HG02840 (cell line): ENCODE data around the gene RPS5.

Experiments used
- ATAC-seq: cut with Tn5 transposase; IDR thresholded peaks from one replicate; pipeline ENCODE4 v1.9.1; 2021; ENCODE audit warnings: mild to moderate bottlenecking, moderate library complexity, moderate number of reproducible peaks; ENCODE audit not compliant: unreplicated experiment, low FRiP score

RPS5 gene

DNA sequence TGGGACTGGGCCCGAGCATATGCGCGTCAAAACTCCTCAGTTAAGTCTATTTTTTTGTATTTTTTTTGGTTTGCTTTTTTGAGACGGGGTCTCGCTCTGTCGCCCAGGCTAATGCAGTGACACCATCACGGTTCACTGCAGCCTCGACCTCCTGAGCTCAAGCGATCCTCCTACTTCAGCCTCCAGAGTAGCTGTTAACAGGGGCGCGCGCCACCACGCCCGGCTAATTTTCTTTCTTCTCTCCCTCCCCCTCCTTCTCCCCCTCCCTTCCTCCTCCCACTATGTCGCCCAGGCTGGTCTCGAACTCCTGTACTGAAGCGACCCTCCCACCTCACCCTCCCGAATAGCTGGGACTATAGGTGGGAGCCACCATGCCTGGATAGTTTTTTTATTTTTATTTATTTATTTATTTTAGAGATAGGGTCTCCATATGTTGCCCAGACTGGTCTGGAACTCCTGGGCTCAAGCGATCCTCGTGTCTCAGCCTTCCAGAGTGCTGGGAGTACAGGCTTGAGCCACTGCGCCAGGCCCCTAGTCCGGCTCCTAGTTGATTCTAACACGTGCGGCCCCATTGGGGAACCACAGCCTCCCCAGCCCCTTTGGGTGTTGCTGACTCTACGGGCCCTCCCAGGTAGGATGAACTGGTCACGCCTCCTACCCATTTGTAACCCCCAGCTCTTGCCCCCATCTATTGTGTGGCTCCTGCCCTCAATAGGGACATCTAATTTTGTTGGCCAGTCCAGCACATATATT, 5.4 kb upstream of the RPS5 start:
- ATAC-seq = no peak

DNA sequence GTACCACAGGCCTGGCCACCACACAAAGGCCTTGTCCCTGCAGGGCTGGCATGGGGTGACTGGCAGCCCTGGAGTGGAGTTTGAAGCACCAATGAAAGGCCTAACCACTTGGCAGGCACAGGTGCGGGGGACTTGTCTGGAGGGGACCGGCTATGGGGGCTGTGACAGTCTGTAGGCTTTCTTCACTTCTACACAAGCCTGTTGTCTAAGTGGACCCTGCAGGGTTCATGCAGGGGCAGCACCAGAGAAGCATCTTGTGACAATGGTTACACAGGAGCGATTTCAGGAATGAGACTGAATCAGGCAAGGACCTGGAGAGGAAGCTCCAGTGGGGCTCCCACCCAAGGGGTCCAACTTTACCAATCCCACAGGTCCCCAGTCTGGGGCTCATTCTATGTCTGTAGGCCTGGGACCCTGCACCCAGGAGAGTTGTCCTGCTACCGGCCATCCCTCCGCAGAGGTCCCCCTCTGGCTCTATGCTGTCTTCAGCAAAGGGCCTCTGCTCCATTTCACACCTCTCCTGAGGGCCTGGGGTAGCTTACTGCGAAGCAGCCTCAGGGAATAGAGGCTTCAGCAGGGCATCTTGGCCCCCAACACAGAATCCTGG, 4.0 kb upstream of the RPS5 start:
- ATAC-seq = no peak

DNA sequence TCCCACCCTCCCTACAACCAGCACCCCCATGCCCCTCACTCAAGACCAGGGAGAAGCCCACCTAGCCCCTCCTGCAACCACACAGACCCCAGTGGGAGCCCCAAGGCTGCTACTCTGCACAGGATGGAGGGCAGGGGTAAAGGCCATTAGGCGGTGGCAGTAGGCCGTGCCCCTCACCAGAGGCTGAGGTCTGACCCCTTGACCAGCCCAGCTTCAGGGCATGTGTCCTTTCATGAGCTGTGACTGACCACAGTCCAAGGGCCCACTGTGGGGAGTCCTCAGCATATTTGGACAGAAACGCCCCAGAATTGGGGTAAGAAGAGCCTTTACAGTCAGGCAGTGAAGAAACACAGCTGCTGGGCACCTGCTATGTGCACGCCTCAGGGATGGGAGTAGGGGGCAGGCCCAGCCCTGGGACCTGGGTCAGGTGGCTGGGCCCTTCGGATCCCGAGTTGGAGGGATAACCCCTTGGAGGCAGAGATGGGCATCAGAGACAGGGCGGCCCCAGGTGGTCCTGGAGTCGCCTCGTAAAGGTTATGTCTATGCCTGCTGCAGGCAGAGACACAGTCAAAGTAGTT, 1.7 kb upstream of the RPS5 start:
- no peak for ATAC-seq

DNA sequence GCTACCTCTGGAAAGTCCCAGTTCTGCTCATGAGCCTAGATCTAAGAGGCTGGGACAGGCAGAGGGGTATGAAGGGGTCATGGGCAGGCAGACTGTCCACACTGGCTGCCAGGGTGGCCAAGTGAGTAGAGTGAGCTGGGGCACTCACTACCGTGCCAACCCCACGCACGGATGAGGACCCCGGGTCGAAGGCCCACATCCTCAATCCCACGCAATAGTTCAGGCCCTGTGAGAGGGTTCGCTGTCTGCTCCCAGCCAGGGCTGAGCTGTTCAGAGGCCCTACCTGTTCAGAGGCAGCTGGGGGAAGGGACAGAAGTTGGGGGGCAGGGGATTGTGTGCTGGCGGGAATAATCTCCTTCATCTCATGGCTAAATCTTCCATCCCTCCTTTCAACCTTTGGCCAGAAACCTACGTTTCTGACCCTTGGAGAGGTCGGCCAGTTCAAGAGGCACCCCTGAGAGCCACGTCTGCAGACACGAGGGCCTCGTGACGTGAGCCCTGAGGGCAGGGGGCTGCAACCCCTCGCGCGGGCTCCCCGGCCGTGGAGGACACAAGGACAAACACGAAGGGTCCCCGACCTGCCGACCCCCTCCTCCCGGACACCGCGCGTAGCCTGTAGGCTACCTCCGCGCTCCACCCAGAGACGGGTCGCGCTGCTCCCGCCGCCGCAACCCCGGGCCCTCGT, 1.0 kb upstream of the RPS5 start:
- ATAC-seq = peak; percentile 6

DNA sequence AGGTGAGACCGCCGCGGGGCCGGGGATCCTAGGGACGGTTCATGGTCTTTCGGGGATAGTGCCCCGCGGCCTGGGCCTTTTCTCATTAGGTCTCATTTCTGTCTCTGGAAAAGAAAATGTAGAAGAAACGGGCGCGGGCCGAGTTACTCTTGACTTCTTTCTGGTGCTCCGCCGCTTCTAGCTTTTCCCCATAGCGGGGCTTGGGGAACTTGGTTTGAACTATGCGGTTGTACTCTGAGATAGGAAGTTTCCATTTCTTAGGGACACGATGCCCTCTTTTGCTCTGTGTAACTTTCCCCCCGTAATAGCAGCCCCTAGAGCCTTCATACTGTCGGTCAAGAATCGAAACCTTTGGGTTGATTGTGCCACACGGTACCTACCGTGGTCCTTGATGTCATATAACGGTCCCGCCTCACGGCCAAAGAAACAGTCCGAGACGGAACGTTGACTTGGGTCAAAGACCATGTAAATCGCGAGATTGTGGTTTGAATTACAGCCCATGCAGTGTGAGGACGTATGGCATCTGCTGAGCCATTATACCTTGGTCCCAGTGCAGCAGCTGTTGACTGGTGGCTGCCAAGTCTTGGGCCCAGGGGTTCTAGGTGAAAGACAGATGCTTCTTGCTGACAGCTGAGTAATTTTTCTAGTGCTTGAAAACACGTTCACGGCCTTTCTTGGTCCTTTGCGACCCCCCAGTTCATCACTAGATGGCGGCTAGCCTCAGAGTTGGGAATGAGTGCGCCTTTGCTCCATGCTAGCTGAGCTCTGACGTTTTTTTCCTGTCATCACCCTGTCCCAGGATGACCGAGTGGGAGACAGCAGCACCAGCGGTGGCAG, 487 bp downstream of the RPS5 start:
- ATAC-seq = no peak

DNA sequence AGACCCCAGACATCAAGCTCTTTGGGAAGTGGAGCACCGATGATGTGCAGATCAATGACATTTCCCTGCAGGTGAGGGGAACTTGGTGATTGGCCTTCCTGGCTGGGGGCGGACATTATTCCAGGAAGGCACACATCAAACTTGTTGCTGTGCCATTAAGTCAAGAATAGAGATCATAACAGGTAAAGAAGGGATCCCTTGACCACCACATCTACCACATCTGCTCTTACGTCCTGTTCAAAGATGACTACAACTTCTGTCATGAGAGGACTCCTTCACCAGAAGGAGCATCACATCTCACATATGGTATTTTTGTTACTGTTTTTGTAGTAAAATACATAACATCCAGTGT, 1.1 kb downstream of the RPS5 start:
- no peak for ATAC-seq

DNA sequence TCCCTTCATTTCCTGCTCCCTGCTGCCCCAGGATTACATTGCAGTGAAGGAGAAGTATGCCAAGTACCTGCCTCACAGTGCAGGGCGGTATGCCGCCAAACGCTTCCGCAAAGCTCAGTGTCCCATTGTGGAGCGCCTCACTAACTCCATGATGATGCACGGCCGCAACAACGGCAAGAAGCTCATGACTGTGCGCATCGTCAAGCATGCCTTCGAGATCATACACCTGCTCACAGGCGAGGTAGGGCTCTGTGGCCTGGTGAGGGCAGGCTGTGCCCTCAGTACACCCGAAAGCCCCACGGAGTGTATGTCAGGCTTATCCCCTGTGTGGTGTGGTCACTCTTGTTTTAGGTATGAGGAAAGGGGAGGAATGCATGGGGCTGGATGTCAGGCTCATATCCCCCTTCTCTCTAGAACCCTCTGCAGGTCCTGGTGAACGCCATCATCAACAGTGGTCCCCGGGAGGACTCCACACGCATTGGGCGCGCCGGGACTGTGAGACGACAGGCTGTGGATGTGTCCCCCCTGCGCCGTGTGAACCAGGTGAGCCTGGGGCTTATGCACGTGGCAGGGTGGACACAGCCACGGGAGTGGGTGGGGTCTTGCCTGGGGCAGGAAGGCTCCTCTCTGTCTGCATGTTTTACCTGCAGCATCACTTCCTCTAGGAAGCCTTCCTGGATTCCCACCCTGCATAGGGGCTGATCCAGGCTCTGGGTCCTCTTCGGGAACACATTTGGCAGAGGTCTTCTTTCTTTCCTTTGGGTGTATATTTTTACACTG, 6.1 kb downstream of the RPS5 start:
- ATAC-seq = no peak

DNA sequence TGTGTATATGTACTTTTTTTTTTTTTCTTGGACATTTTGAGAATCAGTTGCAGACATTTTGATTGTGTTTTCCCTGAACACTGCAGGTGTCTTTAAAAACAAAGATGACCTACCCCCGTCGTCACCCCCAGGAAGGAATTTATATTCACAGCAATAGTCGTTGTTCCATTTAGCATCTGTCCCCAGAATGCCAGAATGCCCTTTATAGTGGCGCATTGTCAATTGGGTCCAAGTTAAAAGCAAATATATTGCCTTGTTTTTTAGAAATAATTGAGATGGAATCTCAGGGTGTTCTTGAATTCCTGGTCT, 6.6 kb downstream of the RPS5 start:
- no peak for ATAC-seq

DNA sequence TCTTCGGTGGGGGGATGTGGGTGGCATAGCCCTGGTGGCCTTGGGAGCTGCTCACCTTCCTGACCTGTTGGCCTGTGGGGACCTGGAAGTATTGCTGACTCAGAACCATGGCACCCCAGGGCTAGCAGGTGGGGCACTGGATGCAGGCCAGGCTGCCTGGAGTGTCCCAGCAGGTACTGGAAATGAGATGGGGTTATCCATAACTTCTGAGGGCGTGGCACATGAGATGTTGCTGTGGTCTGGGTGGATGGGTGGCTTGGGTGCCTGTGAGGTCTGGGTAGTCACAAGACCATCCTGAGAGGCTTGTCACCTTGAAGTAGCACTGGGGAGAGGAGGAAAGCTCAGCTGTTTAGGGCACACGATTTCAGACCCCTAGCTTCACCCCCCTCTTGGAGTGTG, 7.8 kb downstream of the RPS5 start:
- ATAC-seq = no peak

DNA sequence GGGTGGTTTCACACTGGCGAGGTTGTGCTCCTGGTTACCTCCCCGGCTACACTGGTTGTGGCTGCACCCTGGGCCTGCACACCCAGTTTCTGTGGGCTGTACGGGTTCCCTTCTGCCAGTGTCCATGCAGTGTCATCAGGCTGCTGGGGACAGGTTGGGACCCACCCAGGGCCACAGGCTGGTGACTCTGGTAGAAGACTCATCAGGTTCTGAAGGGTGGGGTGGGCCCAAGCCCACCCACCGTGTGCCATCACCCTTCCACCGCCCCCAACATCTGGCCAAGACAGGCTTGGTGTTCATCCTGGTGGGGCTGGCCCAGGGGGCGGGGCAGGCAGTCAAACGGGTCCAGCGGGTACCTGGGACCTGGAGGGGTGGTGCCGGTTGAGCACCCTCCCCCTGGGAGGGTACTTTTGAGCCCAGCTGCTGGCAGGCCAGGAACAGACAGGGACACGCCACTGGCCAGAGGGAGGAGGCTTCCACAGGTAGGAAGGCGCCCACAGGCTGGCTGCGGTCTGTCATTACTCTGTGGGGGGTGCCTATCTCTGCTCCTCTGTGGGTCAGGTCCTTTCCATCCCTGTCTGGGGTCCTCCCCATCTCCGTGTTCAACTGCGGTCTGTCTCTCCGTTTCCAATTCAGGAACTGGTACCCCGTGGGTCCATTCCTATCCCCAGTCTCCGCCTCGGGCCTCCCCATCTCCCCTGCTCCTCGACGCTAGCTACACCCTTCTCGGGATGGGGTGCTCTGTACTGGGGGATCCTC, 8.3 kb downstream of the RPS5 start, which contains the start of gene RNF225:
RNF225 (plus strand) TSS at position 437 of the 759 bp plus-strand sequence. CDS start 434 bp downstream, outside the sequence.
- ATAC-seq = no peak

DNA sequence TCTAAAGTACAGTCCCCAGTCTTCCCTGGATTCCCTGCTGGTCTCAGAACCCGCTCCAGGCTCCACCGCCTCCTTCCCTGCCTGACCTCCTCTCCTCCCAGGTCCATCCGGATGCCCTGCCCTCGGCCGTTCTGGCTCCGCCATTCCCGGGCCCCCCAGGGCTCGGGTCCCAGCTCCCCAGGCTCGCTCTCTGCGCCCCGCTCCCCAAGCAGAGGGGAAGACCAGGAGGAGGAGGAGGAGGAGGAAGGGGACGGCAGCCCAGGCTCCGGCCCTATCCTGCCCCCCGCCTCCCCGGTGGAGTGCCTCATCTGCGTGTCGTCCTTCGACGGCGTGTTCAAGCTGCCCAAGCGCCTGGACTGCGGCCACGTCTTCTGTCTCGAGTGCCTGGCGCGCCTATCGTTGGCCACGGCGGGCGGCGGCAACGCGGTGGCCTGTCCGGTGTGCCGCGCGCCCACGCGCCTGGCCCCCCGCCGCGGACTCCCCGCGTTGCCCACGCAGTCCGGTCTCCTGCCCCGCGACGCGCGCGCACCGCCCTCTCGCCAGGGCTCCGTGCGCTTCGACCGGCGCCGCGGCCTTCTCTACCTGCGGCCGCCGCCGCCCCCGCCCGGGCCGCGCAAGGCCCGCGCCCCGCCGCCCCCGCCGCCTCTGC, 9.0 kb downstream of the RPS5 start:
- ATAC-seq = no peak

DNA sequence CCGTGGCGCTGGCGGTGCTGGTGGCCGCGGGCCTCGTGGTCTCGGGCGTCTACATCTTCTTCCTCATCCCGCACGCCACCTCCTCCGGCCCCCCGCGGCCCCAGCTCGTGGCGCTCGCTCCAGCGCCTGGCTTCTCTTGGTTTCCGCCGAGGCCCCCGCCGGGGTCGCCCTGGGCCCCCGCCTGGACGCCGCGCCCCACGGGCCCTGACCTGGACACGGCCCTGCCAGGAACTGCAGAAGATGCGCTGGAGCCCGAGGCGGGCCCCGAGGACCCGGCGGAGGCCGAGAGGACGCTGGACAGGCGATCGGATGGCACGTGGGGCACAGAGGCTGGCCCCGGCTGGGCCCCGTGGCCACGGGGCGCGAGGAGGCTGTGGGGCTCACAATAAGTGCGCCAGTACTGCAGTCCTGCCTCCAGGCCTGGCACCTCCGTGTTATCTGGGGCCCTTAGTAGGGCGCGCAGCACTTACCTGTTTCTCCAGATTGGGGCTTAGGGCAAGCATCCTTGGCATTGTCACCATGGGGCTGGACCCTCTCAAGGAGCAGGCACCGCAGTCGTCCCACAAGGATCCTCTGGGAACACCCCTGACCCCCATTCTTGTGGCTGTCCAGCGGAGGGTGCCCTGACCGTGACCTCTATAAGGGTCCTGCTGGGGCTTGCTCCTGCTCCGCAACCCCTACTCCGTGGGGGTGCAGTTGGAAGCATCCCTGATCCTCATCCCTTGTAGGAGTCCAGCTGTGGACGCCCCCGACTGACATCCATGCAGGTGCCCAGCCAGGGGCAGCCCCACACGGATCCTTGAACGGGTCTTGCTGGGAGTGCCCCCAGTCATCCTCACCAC, 9.8 kb downstream of the RPS5 start:
- ATAC-seq = no peak

DNA sequence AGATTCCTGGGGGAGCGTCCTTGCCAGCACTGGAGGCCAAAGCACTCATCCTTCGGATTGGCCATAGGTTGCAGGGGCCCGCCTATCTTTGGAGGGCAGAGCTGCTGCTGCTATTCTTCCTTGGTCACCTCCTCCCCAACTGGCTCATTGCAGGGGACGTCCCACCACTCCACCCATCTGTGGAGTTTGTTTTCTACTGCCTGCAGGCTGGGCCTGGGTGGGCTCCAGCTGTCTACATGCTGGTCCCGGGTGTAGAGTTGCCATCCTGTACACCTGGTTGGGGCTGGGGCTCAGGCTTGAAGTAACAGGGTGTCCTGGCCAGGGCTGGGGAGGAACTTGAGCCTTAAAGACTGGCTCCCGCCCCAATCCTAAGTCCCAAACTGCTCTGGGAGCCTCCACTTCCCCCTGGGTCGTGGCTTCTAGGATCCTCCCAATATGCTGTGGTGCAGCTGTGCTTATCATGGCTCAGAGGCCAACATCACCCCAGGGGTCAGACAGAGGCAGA, 10.5 kb downstream of the RPS5 start:
- no peak for ATAC-seq

DNA sequence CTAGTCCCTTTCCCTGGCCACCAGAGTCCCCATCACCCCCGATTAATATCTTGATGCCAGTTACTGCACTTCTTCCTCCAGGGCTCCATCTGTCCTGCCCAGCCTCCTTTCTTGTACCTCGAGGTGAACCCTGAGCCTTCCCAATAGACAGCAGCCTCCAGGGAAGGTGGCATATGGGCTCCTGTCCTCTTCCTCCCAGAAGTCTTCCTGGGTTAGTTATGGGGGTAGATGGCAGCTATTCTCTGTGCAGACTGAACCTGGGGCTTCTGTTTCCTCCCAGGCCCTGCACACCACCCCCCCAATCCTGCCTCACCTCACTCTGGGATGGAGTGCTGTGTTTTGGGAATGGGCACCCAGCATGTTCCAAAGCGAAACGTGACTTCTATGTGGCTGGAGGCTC, 11.0 kb downstream of the RPS5 start:
- no peak for ATAC-seq

DNA sequence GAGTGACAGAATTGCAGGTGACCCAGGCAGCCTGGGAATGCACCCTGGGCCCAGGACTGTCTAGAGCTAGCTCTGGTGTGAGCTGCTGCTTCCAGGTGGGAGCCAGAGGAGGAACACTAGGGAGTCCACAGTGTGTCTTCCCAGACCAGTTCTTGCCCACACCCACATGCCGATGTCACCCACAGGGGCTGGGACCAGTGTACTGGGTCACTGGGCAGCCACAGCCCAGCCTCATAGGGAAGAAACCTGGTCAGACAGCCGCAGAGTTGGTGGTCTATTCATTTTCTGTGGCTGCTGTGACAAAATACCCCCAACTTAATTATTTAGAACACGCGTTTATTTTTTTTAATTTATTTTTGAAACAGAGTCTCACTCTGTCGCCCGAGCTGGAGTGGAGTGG, 11.5 kb downstream of the RPS5 start:
- no peak for ATAC-seq

DNA sequence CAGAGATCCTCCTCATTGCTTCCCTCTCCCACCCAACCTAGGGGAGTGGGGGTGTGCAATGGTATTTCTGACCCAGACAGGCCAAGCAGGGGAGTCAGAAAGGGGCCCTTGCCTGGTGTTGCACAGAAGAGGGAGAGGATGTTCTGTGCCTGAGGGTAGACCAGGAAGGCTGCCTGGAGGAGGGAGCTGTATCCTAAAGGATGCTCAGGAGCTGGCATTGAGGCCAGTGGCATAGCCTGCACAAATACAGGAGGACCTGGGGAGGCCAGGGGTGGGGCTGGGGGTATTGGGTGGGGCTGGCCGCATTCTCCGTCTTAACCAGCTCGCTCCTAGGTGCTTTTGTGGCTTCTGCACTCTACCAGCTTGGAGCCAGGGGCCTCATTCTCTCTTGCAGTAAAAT, 12.8 kb downstream of the RPS5 start:
- no peak for ATAC-seq

DNA sequence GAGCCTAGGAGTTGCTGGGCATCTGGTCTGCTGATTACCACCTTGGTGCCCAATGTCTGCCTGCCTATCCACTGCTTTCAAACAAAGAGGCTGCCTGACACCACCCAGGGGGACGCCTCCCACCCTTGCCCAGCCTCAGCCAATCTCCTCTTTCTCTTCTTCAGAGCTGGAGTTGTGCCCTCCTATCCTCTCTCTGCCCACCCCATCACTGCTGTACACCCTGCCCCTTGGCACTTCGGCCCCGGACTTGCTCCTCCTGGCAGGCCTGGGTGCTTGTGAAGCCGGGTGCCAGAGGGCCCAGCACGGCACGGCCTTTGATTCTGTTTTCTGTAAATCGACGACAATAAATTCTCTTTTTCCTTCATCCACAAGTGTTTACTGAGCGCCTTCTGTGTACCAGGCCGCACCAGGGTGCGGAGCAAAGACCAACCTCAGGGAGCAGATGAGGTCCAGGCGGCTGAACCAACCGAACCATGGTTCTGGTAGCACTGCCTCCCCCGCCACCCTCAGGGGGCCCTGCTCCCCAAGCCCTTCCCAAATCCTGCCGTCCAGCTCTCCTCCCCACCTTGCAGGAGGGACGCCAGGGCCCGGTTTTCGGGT, 13.3 kb downstream of the RPS5 start:
- ATAC-seq = no peak
